K562 (cell line): ENCODE results near the gene TBX1. TPM values are rescaled to one million over a fixed set of nuclear protein-coding genes. Genes with fewer than 3 reads are reported as not detected.

Experiments used
- ATAC-seq: fragments of 200-7000 bp; cut with Tn5 transposase; 3 replicates; pipeline ENCODE4 v1.9.1; 2020; ENCODE audit warnings: moderate library complexity
- BruUV-seq: library from RNA; stranded (reverse); fragments of 400-500 nt; replicated peaks from 2 replicates; lab custom pipeline; 2021; lab: Mats Ljungman, UMichigan
- CTCF ChIA-PET: fragments of 300-600 bp; formaldehyde crosslinking; extraction: SDS; loops from one replicate; lab custom pipeline; 2021; ENCODE audit warnings: low intra/inter-chr PET ratio; lab: Yijun Ruan, JAX
- POLR2A ChIA-PET: fragments of 300-600, 350-650 bp; sonication (Branson Sonifier 250); formaldehyde crosslinking; extraction: SDS; loops from one replicate; lab custom pipeline; 2021; ENCODE audit warnings: antibody characterized with exemption, inconsistent platforms; lab: Yijun Ruan, JAX
- DNase-seq, 4 experiments: peaks; one replicate each; pipeline versions ENCODE4 v3.0.0 to v3.0.0-alpha.2; 2011 to 2018; ENCODE audit warnings: low spot score in 3 of 4, mixed read lengths in 3 of 4; ENCODE audit errors: extremely low read depth in 1 of 4
- FAIRE-seq: peaks from 2 replicates; lab custom pipeline; 2011; peaks lifted over from hg19 to GRCh38; lab: Jason Lieb, UNC
- H2AFZ ChIP-seq: 2 replicates; pipeline ENCODE4 v1.6.0; 2011; ENCODE audit warnings: low read depth, low read length, control low read depth, inconsistent platforms
- H3K27ac ChIP-seq: fragments of 200-600 bp; 3 replicates; pipeline ENCODE4 v1.8.0; 2011; ENCODE audit warnings: low read depth, mild to moderate bottlenecking, control low read depth, inconsistent platforms, low read length, moderate library complexity, mixed read lengths; ENCODE audit errors: extremely low read depth
- H3K27me3 ChIP-seq, 2 experiments: fragments of 300-600 bp in 1 of 2; 2 replicates in 1 of 2; 3 replicates in 1 of 2; pipeline versions ENCODE4 v1.6.0 to v1.8.0; 2011; ENCODE audit warnings: inconsistent platforms in 2 of 2, low read length in 2 of 2, mild to moderate bottlenecking in 1 of 2, mixed read lengths in 1 of 2, moderate library complexity in 1 of 2; ENCODE audit not compliant: control insufficient read depth in 2 of 2, insufficient read depth in 2 of 2
- H3K36me3 ChIP-seq: fragments of 300-600 bp; 3 replicates; pipeline ENCODE4 v1.8.0; 2011; ENCODE audit warnings: mild to moderate bottlenecking, low read length, inconsistent platforms; ENCODE audit not compliant: control insufficient read depth, insufficient read depth
- H3K4me1 ChIP-seq, 2 experiments: fragments of 200-600 bp in 1 of 2; replicated peaks in 1 of 2; 2 replicates in 1 of 2; 3 replicates in 1 of 2; pipeline versions ENCODE4 v1.5.1 to v1.8.0; 2011; ENCODE audit warnings: inconsistent platforms in 2 of 2, low read length in 2 of 2, mild to moderate bottlenecking in 1 of 2, mixed read lengths in 1 of 2, moderate library complexity in 1 of 2; ENCODE audit not compliant: control insufficient read depth in 2 of 2, insufficient read depth in 2 of 2
- H3K4me2 ChIP-seq: 2 replicates; pipeline ENCODE4 v1.6.1; 2011; ENCODE audit warnings: low read length, control low read depth, inconsistent platforms, mixed read lengths; ENCODE audit not compliant: insufficient read depth
- H3K4me3 ChIP-seq: fragments of 200-600 bp; sonication (generic), shearing (Covaris generic); 2 replicates; pipeline ENCODE4 v1.5.1; 2016; ENCODE audit warnings: control low read depth, inconsistent platforms
- H3K79me2 ChIP-seq: fragments of 200-600 bp; 3 replicates; pipeline ENCODE4 v1.8.0; 2011; ENCODE audit warnings: low read length, inconsistent platforms; ENCODE audit not compliant: control insufficient read depth, insufficient read depth
- H3K9ac ChIP-seq, 2 experiments: 2 replicates each; pipeline versions ENCODE4 v1.6.0 to v1.6.1; 2011; ENCODE audit warnings: low read depth in 2 of 2, low read length in 2 of 2, control low read depth in 1 of 2, inconsistent platforms in 1 of 2, mild to moderate bottlenecking in 1 of 2, mixed read lengths in 1 of 2; ENCODE audit not compliant: insufficient read depth in 1 of 2
- H3K9me1 ChIP-seq: one replicate; pipeline ENCODE4 v1.6.0; 2011; ENCODE audit warnings: inconsistent platforms, mild to moderate bottlenecking, low read length, moderate library complexity; ENCODE audit not compliant: control insufficient read depth, insufficient read depth
- H3K9me3 ChIP-seq: replicated peaks from 2 replicates; pipeline ENCODE4 v1.5.1; 2011; ENCODE audit warnings: low read depth, low read length, inconsistent platforms; ENCODE audit not compliant: control insufficient read depth, insufficient read depth
- H4K20me1 ChIP-seq: replicated peaks from 2 replicates; pipeline ENCODE4 v1.6.1; 2011; ENCODE audit warnings: low read length, inconsistent platforms, mixed read lengths; ENCODE audit not compliant: control insufficient read depth, insufficient read depth
- E2F6 ChIP-seq, 2 experiments: IDR thresholded peaks; 2 replicates each; pipeline ENCODE4 v1.6.1; 2011; ENCODE audit warnings: borderline replicate concordance in 1 of 2, control low read depth in 1 of 2, low read depth in 1 of 2, low read length in 1 of 2, mild to moderate bottlenecking in 1 of 2, mixed read lengths in 1 of 2, moderate library complexity in 1 of 2; ENCODE audit not compliant: insufficient read depth in 1 of 2, insufficient read length in 1 of 2, poor library complexity in 1 of 2, severe bottlenecking in 1 of 2; ENCODE audit errors: extremely low read depth in 1 of 2
- KLF1 ChIP-seq: fragments of 450-650 bp; IDR thresholded peaks from 2 replicates; pipeline ENCODE4 v1.6.1; 2016; ENCODE audit warnings: missing genetic modification characterization, missing compliant biosample characterization
- NRF1 ChIP-seq, 2 experiments: fragments of 450-650 bp; IDR thresholded peaks in 1 of 2; conservative IDR thresholded peaks in 1 of 2; 2 replicates each; pipeline ENCODE4 v1.6.1; 2014; ENCODE audit warnings: mild to moderate bottlenecking in 2 of 2
- PKNOX1 ChIP-seq: fragments of 450-650 bp; IDR thresholded peaks from 2 replicates; pipeline ENCODE4 v1.6.1; 2016
- RAD51 ChIP-seq: fragments of 450-650 bp; IDR thresholded peaks from 2 replicates; pipeline ENCODE4 v1.7.1; 2016; ENCODE audit warnings: low read depth, mild to moderate bottlenecking, borderline replicate concordance
- RBFOX2 ChIP-seq: fragments of 200-400 bp; formaldehyde crosslinking; IDR thresholded peaks from 2 replicates; pipeline ENCODE4 v1.6.1; 2017; ENCODE audit warnings: low read depth, mild to moderate bottlenecking, low read length, moderate library complexity
- RBM14 ChIP-seq: fragments of 200-400 bp; formaldehyde crosslinking; IDR thresholded peaks from 2 replicates; pipeline ENCODE4 v1.6.1; 2018; ENCODE audit warnings: low read depth, mild to moderate bottlenecking, low read length, moderate library complexity, borderline replicate concordance; ENCODE audit not compliant: insufficient read depth
- VEZF1 ChIP-seq: fragments of 200-800 bp; sonication (Bioruptor generic); IDR thresholded peaks from 2 replicates; pipeline ENCODE4 v1.6.1; 2017; ENCODE audit warnings: missing genetic modification characterization, missing compliant biosample characterization
- YY1 ChIP-seq, 3 experiments: IDR thresholded peaks; 2 replicates each; pipeline ENCODE4 v1.6.1; 2011; ENCODE audit warnings: low read length in 2 of 3, mild to moderate bottlenecking in 2 of 3, moderate library complexity in 2 of 3, borderline replicate concordance in 1 of 3, control low read depth in 1 of 3, low read depth in 1 of 3; ENCODE audit not compliant: insufficient read depth in 3 of 3, insufficient replicate concordance in 2 of 3, control insufficient read depth in 1 of 3, insufficient read length in 1 of 3; ENCODE audit errors: extremely low read depth in 1 of 3
- ZBED1 ChIP-seq: IDR thresholded peaks from 2 replicates; pipeline ENCODE4 v1.6.1; 2014
- ZBTB2 ChIP-seq: fragments of 450-650 bp; IDR thresholded peaks from 2 replicates; pipeline ENCODE4 v1.6.1; 2016; ENCODE audit warnings: antibody characterized with exemption
- ZNF586 ChIP-seq: fragments of 450-650 bp; formaldehyde crosslinking; conservative IDR thresholded peaks from 2 replicates; pipeline ENCODE4 v1.4.0; 2020; ENCODE audit warnings: mild to moderate bottlenecking, moderate library complexity
- WGBS: fragments of 100-300 bp; shearing (Covaris generic); methylation state at CpG from one replicate; pipeline ENCODE4 v1.1.6; 2016; ENCODE audit warnings: low coverage, mixed read lengths; ENCODE audit not compliant: insufficient coverage; ENCODE audit errors: missing lambda C conversion rate; 5-methylcytosine and 5-hydroxymethylcytosine counted together
- in situ Hi-C: fragments of 300-500 bp; cut with MboI; formaldehyde crosslinking; loops from 4 replicates; pipeline ENCODE4 v1.15.0; 2018; ENCODE audit warnings: inconsistent platforms, mixed read lengths
- intact Hi-C: fragments of 100-400 bp; cut with micrococcal nuclease; formaldehyde crosslinking; loops from 2 replicates; pipeline ENCODE4 v1.14.2; 2022
- polyA plus RNA-seq, 8 experiments: library from polyadenylated mRNA; depleted of rRNA in 4 of 8; stranded (reverse) in 5 of 8; unstranded in 3 of 8; fragments of >200 nt; fragmentation: Nextera tagmentation in 2 of 8; fragmentation: Illumina TruSeq in 1 of 8; extraction: Ambion mirVana in 2 of 8; extraction: Trizol in 1 of 8; gene quantifications; 2 replicates each; pipeline versions ENCODE4 v1.2.1 to v1.2.3, GENCODE V29; 2011 to 2014; ENCODE audit warnings: inconsistent platforms in 1 of 8, missing spikeins in 1 of 8
- total RNA-seq, 7 experiments: library from RNA; depleted of rRNA in 6 of 7; stranded (reverse); fragments of >200 nt in 6 of 7; fragmentation: Illumina TruSeq in 2 of 7; extraction: Trizol in 2 of 7; gene quantifications; 2 replicates each; pipeline versions ENCODE4 v1.2.1 to v1.2.3, GENCODE V29; 2011 to 2021; ENCODE audit warnings: low replicate concordance in 1 of 7

TBX1 gene
- total and polyA plus RNA-seq, 9 of the 15 experiments (the other 6 are each of a cell fraction or from before 2014, with no cell fraction given): 0.07 to 35.0 (median 3.9) TPM

- ChIA-PET POLR2A (interaction anchor here (0.5 to 3.7 kb wide), 22 partner anchors 10 to 601 kb away, joined by 3 to 20 read pairs (median 4); partner anchors contain the start of genes ESS2, GP1BB and TBX1), CTCF (interaction anchor here (0.9 kb wide), 1 partner anchor 165 kb away, joined by 3 read pairs; no protein-coding TSS in a partner anchor)
- Histone ChIP-seq H3K4me1 (peaks cover 5 to 68% of the 10 kb centered on the region in 2 experiments), H3K79me2 (no peaks in the 10 kb centered on the region), H3K27ac (no peak overlapping the region), H2AFZ (peak overlapping the region; percentile 15; the same call in 1 of the 2 replicates), H3K4me2 (no peak overlapping the region), H3K4me3 (no peak overlapping the region), H4K20me1 (peaks cover 51% of the 10 kb centered on the region), H3K9me1 (no peaks in the 10 kb centered on the region), H3K9me3 (no peaks in the 10 kb centered on the region), H3K36me3 (no peaks in the 10 kb centered on the region), H3K27me3 (peaks cover 20 to 61% of the 10 kb centered on the region in 2 experiments; a peak in 4 of 5 replicates), H3K9ac (peak overlapping the region in 1 of 2 experiments; percentile 43; a peak in 2 of 4 replicates)
- no TSS peak for BruUV-seq
- in situ Hi-C loops: no loop called here
- 16% methylated on average over 24 of the region's 24 CpGs for WGBS
- intact Hi-C loops: no loop called here
- FAIRE-seq: no peak
- peak; percentile 17 for ATAC-seq
- DNase-seq: peak in 1 of 4 experiments; percentile 56
- TF ChIP-seq ZBED1 (no peak), RBM14 (0 out of 2 replicates have a peak, but pooled peaks have one; percentile 25), ZNF586 (CRISPR knock-in tag) (no peak), ZBTB2 (0 out of 2 replicates have a peak, but pooled peaks have one; percentile 22), RAD51 (no peak), KLF1 (tag) (0 out of 2 replicates have a peak, but pooled peaks have one; percentile 31), NRF1 (conservative IDR thresholded peaks at IDR 0.05 in 1 of 2, IDR thresholded peaks at IDR 0.05 in 1 of 2) (peak in 1 of 2 experiments; percentile 38; a peak in 1 of 4 replicates), E2F6 (IDR thresholded peaks at IDR 0.05; ENCODE audit: borderline replicate concordance in 1 of 2, extremely low read depth in 1 of 2, insufficient read depth in 1 of 2, insufficient read length in 1 of 2, low read depth in 1 of 2, low read length in 1 of 2, poor library complexity in 1 of 2, severe bottlenecking in 1 of 2) (peak in 1 of 2 experiments; percentile 50), PKNOX1 (peak; percentile 62; the same call in 1 of the 2 replicates), YY1 (IDR thresholded peaks at IDR 0.05; ENCODE audit: borderline replicate concordance in 1 of 3, control insufficient read depth in 1 of 3, extremely low read depth in 1 of 3, insufficient read depth in 3 of 3, insufficient read length in 1 of 3, insufficient replicate concordance in 2 of 3, low read depth in 1 of 3, low read length in 2 of 3) (peak in 1 of 3 experiments; percentile 43), RBFOX2 (peak; percentile 14; the same call in 1 of the 2 replicates), VEZF1 (CRISPR knock-in tag) (peak; percentile 48; the same call in 1 of the 2 replicates)
Measured at GRCh38 chr22:19745155-19746101, 15.2 kb upstream of the TBX1 start.
